B cell (primary cell): Measurements from ENCODE around the gene MYL12B.

ENCODE experiments used
- CTCF ChIP-seq: fragments of 200-600 bp; IDR thresholded peaks from one replicate; pipeline ENCODE4 v1.8.0; 2022; ENCODE audit warnings: antibody characterized with exemption, mild to moderate bottlenecking
- EZH2 ChIP-seq: IDR thresholded peaks from 2 replicates; pipeline ENCODE4 v1.6.1; 2012; ENCODE audit warnings: borderline replicate concordance, low read depth, mild to moderate bottlenecking, moderate library complexity, low read length; ENCODE audit not compliant: insufficient read depth, poor library complexity, severe bottlenecking

- TF ChIP-seq CTCF (no peak), EZH2 (no peak)
Observed at GRCh38 chr18:3321133-3321812, 59.3 kb downstream of the MYL12B start.
